Stimulated activated naive CD8-positive, alpha-beta T cell treated with anti-CD3 and anti-CD28 coated beads, Interleukin-15, amount 100 ng/mL, for 72 hours (primary cell): ENCODE data around the gene KIAA1549.
"Not testable (repeated sequence)": the region's sequence is repeated elsewhere in the genome, so short reads cannot be mapped to it uniquely, and the experiment has no call there.

Experiments used
- ATAC-seq: fragments of 150-1000 bp; cut with Tn5 transposase; 2 replicates; pipeline ENCODE4 v1.10.0; 2021; ENCODE audit warnings: mild to moderate bottlenecking, moderate library complexity
- DNase-seq, 2 donors: peaks; one replicate each; pipeline ENCODE4 v3.0.0; 2021 to 2022
- H3K27ac Mint-ChIP-seq, 2 donors: one replicate each; pipeline ENCODE4 v1.8.0; 2022; ENCODE audit warnings: mild to moderate bottlenecking in 2 of 2, mixed read lengths in 2 of 2, moderate library complexity in 2 of 2
- H3K27me3 Mint-ChIP-seq: one replicate; pipeline ENCODE4 v1.8.0; 2022; ENCODE audit warnings: mixed read lengths
- H3K4me1 Mint-ChIP-seq: one replicate; pipeline ENCODE4 v1.8.0; 2022; ENCODE audit warnings: mild to moderate bottlenecking, mixed read lengths
- H3K4me3 Mint-ChIP-seq, 2 donors: one replicate each; pipeline ENCODE4 v1.8.0; 2022; ENCODE audit warnings: mild to moderate bottlenecking in 2 of 2, mixed read lengths in 2 of 2, moderate library complexity in 1 of 2
- H3K9me3 Mint-ChIP-seq, 2 donors: one replicate each; pipeline ENCODE4 v1.8.0; 2022; ENCODE audit warnings: mixed read lengths in 2 of 2

Gene KIAA1549

GRCh38 chr7:138958391-138958956 is 22.7 kb downstream of the KIAA1549 start:
- Mint-ChIP-seq H3K9me3 (peaks cover 0 to 17% of the 10 kb centered on the region in 2 donors), H3K27ac (no peak overlapping the region), H3K27me3 (peaks cover 9% of the 10 kb centered on the region), H3K4me1 (peaks cover 8% of the 10 kb centered on the region), H3K4me3 (no peak overlapping the region)
- no peak for ATAC-seq
- DNase-seq: no peak

- Mint-ChIP-seq H3K4me1 (peaks cover 2% of the 10 kb centered on the region), H3K4me3 (no peak overlapping the region), H3K27me3 (peaks cover 3% of the 10 kb centered on the region), H3K27ac (no peak overlapping the region), H3K9me3 (peaks cover 0 to 17% of the 10 kb centered on the region in 2 donors)
- no peak for DNase-seq
- no peak for ATAC-seq
These were observed 23.3 kb downstream of the KIAA1549 start for GRCh38 chr7:138957753-138958390.

GRCh38 chr7:138957217-138957616 is 24.0 kb downstream of the KIAA1549 start:
- Mint-ChIP-seq H3K27me3 (no peaks in the 10 kb centered on the region), H3K4me1 (no peaks in the 10 kb centered on the region), H3K9me3 (peaks cover 0 to 17% of the 10 kb centered on the region in 2 donors), H3K4me3 (no peak overlapping the region), H3K27ac (no peak overlapping the region)
- no peak for DNase-seq
- no peak for ATAC-seq

GRCh38 chr7:138954545-138955475 is 26.4 kb downstream of the KIAA1549 start:
- Mint-ChIP-seq H3K4me1 (no peaks in the 10 kb centered on the region), H3K9me3 (peaks cover 0 to 17% of the 10 kb centered on the region in 2 donors), H3K27me3 (no peaks in the 10 kb centered on the region), H3K27ac (no peak overlapping the region), H3K4me3 (no peak overlapping the region)
- DNase-seq (no peak), ATAC-seq (no peak)

DNA sequence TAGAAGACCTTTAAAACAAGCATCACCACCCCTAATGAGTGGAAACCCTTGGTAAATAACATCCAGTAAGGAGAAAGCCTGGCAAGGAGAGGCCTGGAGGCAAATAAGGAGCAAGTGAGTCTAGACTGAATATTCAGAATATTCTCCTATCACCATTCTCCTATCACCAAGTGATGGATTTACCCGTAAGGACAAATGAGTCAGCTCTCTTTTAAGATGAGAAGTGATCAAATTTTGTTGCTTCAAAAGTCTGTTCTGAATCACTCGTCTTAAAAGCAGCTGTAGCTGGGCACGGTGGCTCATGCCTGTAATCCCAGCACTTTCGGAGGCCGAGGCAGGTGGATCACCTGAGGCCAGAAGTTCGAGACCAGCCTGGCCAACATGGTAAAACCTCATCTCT is 28.4 kb downstream of the KIAA1549 start:
- ATAC-seq: no peak
- DNase-seq: no peak
- Mint-ChIP-seq H3K27ac (no peak overlapping the region), H3K9me3 (peaks cover 0 to 16% of the 10 kb centered on the region in 2 donors), H3K4me3 (no peak overlapping the region), H3K27me3 (no peaks in the 10 kb centered on the region), H3K4me1 (peaks cover 4% of the 10 kb centered on the region)

DNA sequence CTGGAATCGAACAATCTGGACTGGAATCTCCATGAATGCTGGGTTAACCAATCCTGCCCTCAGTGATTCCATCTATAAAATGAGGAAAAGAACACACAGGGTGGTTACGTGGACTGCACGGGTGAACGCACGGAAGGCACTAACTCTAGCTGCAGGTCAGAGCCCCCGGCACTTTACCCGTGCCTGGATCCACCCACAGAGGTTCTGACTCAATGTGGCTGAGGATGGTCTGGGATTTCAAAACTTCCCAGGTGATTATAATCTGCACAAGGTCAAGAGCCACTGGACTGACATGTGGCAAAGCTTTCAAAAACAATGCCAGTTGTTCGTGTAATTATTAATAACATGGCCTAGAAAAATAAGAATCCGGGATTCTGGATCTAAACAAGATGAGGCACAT is 29.2 kb downstream of the KIAA1549 start:
- DNase-seq (no peak), ATAC-seq (no peak)
- Mint-ChIP-seq H3K27me3 (no peaks in the 10 kb centered on the region), H3K4me3 (no peak overlapping the region), H3K4me1 (peaks cover 4% of the 10 kb centered on the region), H3K27ac (no peak overlapping the region), H3K9me3 (peaks cover 0 to 11% of the 10 kb centered on the region in 2 donors)

- DNase-seq (no peak), ATAC-seq (no peak)
- Mint-ChIP-seq H3K4me3 (no peak overlapping the region), H3K4me1 (peaks cover 4% of the 10 kb centered on the region), H3K9me3 (no peaks in the 10 kb centered on the region), H3K27ac (no peak overlapping the region), H3K27me3 (no peaks in the 10 kb centered on the region)
These were observed 31.6 kb downstream of the KIAA1549 start for GRCh38 chr7:138949421-138950088.

DNA sequence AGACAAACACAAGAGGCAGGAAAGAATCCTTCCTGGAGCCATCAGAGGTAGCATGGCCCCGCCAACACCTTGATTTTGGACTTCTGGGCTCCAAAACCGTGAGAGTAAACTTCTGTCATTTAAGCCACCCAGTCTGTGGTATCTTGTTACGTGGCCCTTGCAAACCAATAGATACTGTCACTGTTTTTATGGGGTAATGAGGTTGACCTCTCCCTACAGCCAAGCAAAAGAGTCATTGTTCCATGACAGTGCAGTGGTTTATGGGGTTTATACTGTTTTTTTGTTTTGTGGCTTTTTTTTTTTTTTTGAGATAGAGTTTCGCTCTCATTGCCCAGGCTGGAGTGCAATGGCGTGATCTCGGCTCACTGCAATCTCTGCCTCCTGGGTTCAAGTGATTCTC is 32.8 kb downstream of the KIAA1549 start:
- H3K27me3 Mint-ChIP-seq: no peaks in the 10 kb centered on the region
- H3K4me1 Mint-ChIP-seq: peaks cover 4% of the 10 kb centered on the region
- no peak for DNase-seq
- no peaks in the 10 kb centered on the region for H3K9me3 Mint-ChIP-seq
- ATAC-seq: peak; percentile 85
- H3K4me3 Mint-ChIP-seq: no peak overlapping the region
- no peak overlapping the region for H3K27ac Mint-ChIP-seq

DNA sequence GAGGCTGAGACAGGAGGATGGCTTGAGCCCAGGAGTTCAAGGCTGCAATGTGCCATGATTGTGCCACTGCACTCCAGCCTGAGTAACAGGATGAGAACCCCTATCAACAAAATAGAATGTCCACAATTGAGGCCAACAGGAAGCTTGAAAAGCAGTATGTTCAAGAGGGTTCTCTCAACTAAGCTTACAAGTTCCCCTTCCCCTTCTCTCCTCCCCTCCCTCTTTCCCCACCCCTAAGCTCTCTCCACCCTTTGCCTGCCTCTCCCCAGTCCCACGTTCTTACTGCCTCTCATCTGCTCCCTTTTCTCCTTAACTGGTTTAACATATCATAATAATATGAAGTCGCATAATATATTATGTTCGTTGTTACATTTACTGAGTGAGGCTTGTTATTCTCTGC is 35.4 kb downstream of the KIAA1549 start:
- Mint-ChIP-seq H3K27ac (no peak overlapping the region), H3K4me3 (no peak overlapping the region), H3K4me1 (peaks cover 4% of the 10 kb centered on the region), H3K27me3 (no peaks in the 10 kb centered on the region), H3K9me3 (no peaks in the 10 kb centered on the region)
- ATAC-seq: no peak
- DNase-seq: no peak

DNA sequence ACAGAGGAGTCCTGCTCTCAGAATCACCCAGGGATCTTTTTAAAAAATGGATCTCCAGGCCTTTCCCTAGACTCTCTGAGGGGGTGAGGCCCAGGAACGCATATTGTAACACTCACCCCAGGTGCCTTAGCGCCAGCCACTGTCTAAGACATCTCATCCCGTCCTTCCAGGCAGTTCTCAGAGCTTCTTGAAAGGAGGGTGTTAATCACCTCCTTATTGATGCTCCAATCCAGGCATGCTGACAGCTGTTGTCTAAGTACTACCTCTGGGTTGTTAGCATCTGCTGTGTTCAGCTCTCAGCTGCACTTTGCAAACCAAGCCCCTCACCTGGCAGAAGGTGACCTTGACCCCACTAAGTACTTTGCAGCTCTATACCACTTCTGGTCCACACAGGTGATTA is 36.0 kb downstream of the KIAA1549 start:
- Mint-ChIP-seq H3K4me3 (no peak overlapping the region), H3K27me3 (no peaks in the 10 kb centered on the region), H3K4me1 (peaks cover 4% of the 10 kb centered on the region), H3K9me3 (no peaks in the 10 kb centered on the region), H3K27ac (no peak overlapping the region)
- ATAC-seq (no peak), DNase-seq (no peak)

DNA sequence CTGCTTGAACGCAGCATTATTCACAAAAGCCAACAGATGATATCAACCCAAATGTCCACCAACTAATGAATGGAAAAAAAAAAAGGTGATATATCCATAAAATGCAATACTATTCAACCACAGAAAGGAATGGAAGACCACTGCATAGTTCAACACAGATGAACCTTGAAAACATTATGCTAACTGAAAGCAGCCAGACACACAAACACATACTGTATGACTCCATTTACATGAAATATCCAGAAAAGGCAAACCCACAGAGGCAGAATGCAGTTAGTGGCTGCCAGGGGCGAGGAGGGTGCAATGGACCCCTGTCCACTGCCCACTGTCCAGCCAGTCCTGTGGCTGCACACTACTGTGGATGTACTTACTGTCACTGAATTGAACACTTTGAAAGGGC is 36.6 kb downstream of the KIAA1549 start:
- no peaks in the 10 kb centered on the region for H3K27me3 Mint-ChIP-seq
- H3K4me3 Mint-ChIP-seq: no peak overlapping the region
- H3K9me3 Mint-ChIP-seq: no peaks in the 10 kb centered on the region
- ATAC-seq (no peak), DNase-seq (no peak)
- H3K4me1 Mint-ChIP-seq: peaks cover 4% of the 10 kb centered on the region
- no peak overlapping the region for H3K27ac Mint-ChIP-seq

DNA sequence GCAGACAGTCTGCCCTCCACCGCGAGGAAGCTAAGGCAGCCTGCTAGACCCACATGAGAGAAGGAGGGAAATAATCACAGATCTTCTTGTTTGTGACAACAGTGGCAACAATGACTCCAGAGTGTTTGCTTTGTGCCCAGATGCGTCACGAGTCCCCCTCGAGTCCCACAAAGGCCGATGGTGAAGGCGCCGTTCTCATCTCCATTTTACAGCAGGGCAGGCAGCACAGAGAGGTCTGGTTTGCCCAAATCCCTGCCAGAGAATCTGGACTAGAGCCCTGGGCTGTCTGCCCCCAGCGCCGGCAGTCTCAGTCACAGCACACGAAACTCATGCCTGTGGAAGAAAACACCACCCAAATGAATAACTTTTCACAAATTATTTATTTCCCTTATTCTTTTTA is 38.1 kb downstream of the KIAA1549 start:
- peaks cover 2% of the 10 kb centered on the region for H3K4me1 Mint-ChIP-seq
- H3K27ac Mint-ChIP-seq: no peak overlapping the region
- no peaks in the 10 kb centered on the region for H3K9me3 Mint-ChIP-seq
- ATAC-seq (no peak), DNase-seq (no peak)
- H3K4me3 Mint-ChIP-seq: no peak overlapping the region
- H3K27me3 Mint-ChIP-seq: no peaks in the 10 kb centered on the region

- Mint-ChIP-seq H3K9me3 (no peaks in the 10 kb centered on the region), H3K27me3 (no peaks in the 10 kb centered on the region), H3K4me3 (no peak overlapping the region), H3K27ac (no peak overlapping the region), H3K4me1 (no peaks in the 10 kb centered on the region)
- no peak for ATAC-seq
- no peak for DNase-seq
These were observed 39.6 kb downstream of the KIAA1549 start for GRCh38 chr7:138941545-138941944.

GRCh38 chr7:138940602-138941001 is 40.6 kb downstream of the KIAA1549 start:
- ATAC-seq, H3K9me3 Mint-ChIP-seq, H3K4me3 Mint-ChIP-seq, DNase-seq, H3K27ac Mint-ChIP-seq, H3K27me3 Mint-ChIP-seq, H3K4me1 Mint-ChIP-seq: not testable (repeated sequence)

- no peak for ATAC-seq
- H3K4me3 Mint-ChIP-seq: no peak overlapping the region
- no peak overlapping the region for H3K27ac Mint-ChIP-seq
These were observed 43.7 kb downstream of the KIAA1549 start for GRCh38 chr7:138937484-138937883.

More at GRCh38 chr7:138937484-138937883, 43.7 kb downstream of the KIAA1549 start:
- DNase-seq: no peak
- Mint-ChIP-seq H3K9me3 (no peaks in the 10 kb centered on the region), H3K27me3 (peaks cover 8% of the 10 kb centered on the region), H3K4me1 (peaks cover 7% of the 10 kb centered on the region)
